Neural progenitor cell (in vitro differentiated cells): ENCODE data around the gene P2RY4. TPM values are rescaled to one million over a fixed set of nuclear protein-coding genes. Genes with fewer than 3 reads are reported as not detected.
"Not testable (repeated sequence)": the region's sequence is repeated elsewhere in the genome, so short reads cannot be mapped to it uniquely, and the experiment has no call there.

Experiments
- DNase-seq: peaks from one replicate; pipeline ENCODE4 v3.0.0-alpha.2; 2016; ENCODE audit warnings: low spot score
- H2AFZ ChIP-seq: fragments of 200-600 bp; sonication (generic); replicated peaks from 2 replicates; pipeline ENCODE4 v1.6.1; 2016; ENCODE audit warnings: antibody characterized with exemption
- H3F3A ChIP-seq: fragments of 200-600 bp; sonication (generic); 2 replicates; pipeline ENCODE4 v1.6.1; 2016; ENCODE audit warnings: antibody characterized with exemption, low read depth
- H3K27ac ChIP-seq: fragments of 200-600 bp; sonication (generic); 2 replicates; pipeline ENCODE4 v1.5.1; 2016; ENCODE audit warnings: mild to moderate bottlenecking
- H3K27me3 ChIP-seq: fragments of 200-600 bp; sonication (generic); 2 replicates; pipeline ENCODE4 v1.6.1; 2016; ENCODE audit warnings: mild to moderate bottlenecking, moderate library complexity
- H3K36me3 ChIP-seq: fragments of 200-600 bp; sonication (generic); 2 replicates; pipeline ENCODE4 v1.5.1; 2016
- H3K4me1 ChIP-seq: fragments of 200-600 bp; sonication (generic); 2 replicates; pipeline ENCODE4 v1.6.1; 2016; ENCODE audit warnings: mixed run types
- H3K4me2 ChIP-seq: fragments of 200-600 bp; sonication (generic); 2 replicates; pipeline ENCODE4 v1.6.1; 2016
- H3K4me3 ChIP-seq: fragments of 200-600 bp; sonication (generic); 2 replicates; pipeline ENCODE4 v1.5.1; 2016
- H3K79me2 ChIP-seq: fragments of 200-600 bp; sonication (generic); 2 replicates; pipeline ENCODE4 v1.6.1; 2016; ENCODE audit warnings: low read depth
- H3K9ac ChIP-seq: fragments of 200-600 bp; sonication (generic); 2 replicates; pipeline ENCODE4 v1.6.1; 2016
- H3K9me3 ChIP-seq: fragments of 200-600 bp; sonication (generic); 2 replicates; pipeline ENCODE4 v1.5.1; 2016; ENCODE audit warnings: low read depth
- H4K20me1 ChIP-seq: fragments of 200-600 bp; sonication (generic); 2 replicates; pipeline ENCODE4 v1.6.1; 2016; ENCODE audit warnings: low read depth
- H3K27ac Mint-ChIP-seq: 3 replicates; pipeline ENCODE4 v1.8.0; 2021; ENCODE audit warnings: mixed read lengths
- H3K27me3 Mint-ChIP-seq: 2 replicates; pipeline ENCODE4 v1.8.0; 2022; ENCODE audit warnings: low read depth, mild to moderate bottlenecking, inconsistent platforms, moderate library complexity, mixed read lengths; ENCODE audit not compliant: insufficient read depth
- H3K36me3 Mint-ChIP-seq: 3 replicates; pipeline ENCODE4 v1.8.0; 2021; ENCODE audit warnings: mixed read lengths
- H3K4me1 Mint-ChIP-seq: 3 replicates; pipeline ENCODE4 v1.8.0; 2021; ENCODE audit warnings: mixed read lengths
- H3K4me3 Mint-ChIP-seq: 3 replicates; pipeline ENCODE4 v1.8.0; 2021; ENCODE audit warnings: mild to moderate bottlenecking, moderate library complexity, mixed read lengths
- H3K9me3 Mint-ChIP-seq: 3 replicates; pipeline ENCODE4 v1.8.0; 2020; ENCODE audit warnings: mixed read lengths
- EZH2 ChIP-seq: fragments of 200-600 bp; sonication (generic); IDR thresholded peaks from 2 replicates; pipeline ENCODE4 v1.6.1; 2017; ENCODE audit warnings: antibody characterized with exemption, mild to moderate bottlenecking, moderate library complexity
- EZH2phosphoT487 ChIP-seq: fragments of 200-600 bp; sonication (generic); IDR thresholded peaks from 2 replicates; pipeline ENCODE4 v1.6.1; 2017; ENCODE audit warnings: antibody characterized with exemption
- total RNA-seq: library from RNA; depleted of rRNA; stranded (reverse); fragments of >200 nt; gene quantifications from 2 replicates; pipeline ENCODE4 v1.2.3, GENCODE V29; 2015; ENCODE audit warnings: low replicate concordance
- TF ChIP-seq, protein P1 (sequence below): fragments of 200-600 bp; sonication (generic); IDR thresholded peaks from 2 replicates; pipeline ENCODE4 v1.5.1; 2017; ENCODE audit warnings: antibody characterized with exemption, mild to moderate bottlenecking

The P2RY4 gene
- total RNA-seq, 1 donor from 2014 or later, result not detected

DNA sequence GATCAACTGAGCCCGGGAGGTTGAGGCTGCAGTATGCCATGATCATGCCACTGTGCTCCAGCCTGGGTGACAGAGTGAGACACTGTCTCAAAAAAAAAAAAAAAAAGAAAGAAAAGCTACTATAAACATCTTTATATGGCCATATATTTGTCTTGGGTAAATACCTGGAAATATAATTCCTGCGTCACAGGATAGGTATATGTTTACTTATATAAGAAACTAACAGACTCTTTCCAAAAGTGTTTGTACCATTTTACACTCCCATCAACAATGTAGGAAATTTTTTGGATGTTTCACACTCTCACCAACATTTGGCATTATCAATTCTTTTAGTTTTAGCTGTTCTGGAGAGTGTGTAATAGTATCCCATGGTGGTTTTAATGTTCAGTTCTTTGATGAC, 12.8 kb downstream of the P2RY4 start:
- Histone ChIP-seq H3K4me2 (no peak overlapping the region), H3K36me3 (no peaks in the 10 kb centered on the region), H3K4me1 (no peaks in the 10 kb centered on the region), H3K9me3 (peaks cover 7% of the 10 kb centered on the region), H2AFZ (no peak overlapping the region), H3K27me3 (no peaks in the 10 kb centered on the region), H3K27ac (no peak overlapping the region), H3K79me2 (no peaks in the 10 kb centered on the region), H3K9ac (no peak overlapping the region), H4K20me1 (no peaks in the 10 kb centered on the region), H3F3A (no peaks in the 10 kb centered on the region), H3K4me3 (no peak overlapping the region)
- no peaks in the 10 kb centered on the region for H3K36me3 Mint-ChIP-seq
- no peak overlapping the region for H3K4me3 Mint-ChIP-seq
- TF ChIP-seq, protein P1, sequence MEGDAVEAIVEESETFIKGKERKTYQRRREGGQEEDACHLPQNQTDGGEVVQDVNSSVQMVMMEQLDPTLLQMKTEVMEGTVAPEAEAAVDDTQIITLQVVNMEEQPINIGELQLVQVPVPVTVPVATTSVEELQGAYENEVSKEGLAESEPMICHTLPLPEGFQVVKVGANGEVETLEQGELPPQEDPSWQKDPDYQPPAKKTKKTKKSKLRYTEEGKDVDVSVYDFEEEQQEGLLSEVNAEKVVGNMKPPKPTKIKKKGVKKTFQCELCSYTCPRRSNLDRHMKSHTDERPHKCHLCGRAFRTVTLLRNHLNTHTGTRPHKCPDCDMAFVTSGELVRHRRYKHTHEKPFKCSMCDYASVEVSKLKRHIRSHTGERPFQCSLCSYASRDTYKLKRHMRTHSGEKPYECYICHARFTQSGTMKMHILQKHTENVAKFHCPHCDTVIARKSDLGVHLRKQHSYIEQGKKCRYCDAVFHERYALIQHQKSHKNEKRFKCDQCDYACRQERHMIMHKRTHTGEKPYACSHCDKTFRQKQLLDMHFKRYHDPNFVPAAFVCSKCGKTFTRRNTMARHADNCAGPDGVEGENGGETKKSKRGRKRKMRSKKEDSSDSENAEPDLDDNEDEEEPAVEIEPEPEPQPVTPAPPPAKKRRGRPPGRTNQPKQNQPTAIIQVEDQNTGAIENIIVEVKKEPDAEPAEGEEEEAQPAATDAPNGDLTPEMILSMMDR, result no peak
- TF ChIP-seq EZH2phosphoT487 (no peak), EZH2 (no peak)
- H3K9me3 Mint-ChIP-seq, result no peaks in the 10 kb centered on the region
- no peak overlapping the region for H3K27ac Mint-ChIP-seq
- no peaks in the 10 kb centered on the region for H3K4me1 Mint-ChIP-seq
- no peaks in the 10 kb centered on the region for H3K27me3 Mint-ChIP-seq
- DNase-seq, result no peak

DNA sequence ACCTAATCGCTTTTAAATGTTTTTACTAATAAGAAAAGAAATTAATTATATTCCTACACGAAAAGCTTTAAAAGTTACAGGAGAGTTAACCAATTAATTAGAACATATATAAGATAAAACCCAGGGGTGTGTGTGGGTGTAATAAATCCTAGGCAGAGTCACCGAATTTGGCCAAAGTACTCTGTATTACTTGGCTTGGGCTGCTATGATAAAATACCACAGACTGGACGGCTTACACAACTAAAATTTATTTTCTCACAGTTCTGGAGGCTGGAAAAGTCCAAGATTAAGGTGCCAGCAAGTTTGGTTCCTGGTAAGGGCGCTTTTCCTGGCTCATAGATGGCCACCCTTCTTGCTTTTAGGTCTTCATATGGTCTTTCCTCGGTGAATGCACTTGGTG, 15.1 kb downstream of the P2RY4 start:
- H3K9me3 ChIP-seq, result peaks cover 2% of the 10 kb centered on the region
- no peak overlapping the region for H2AFZ ChIP-seq
- no peaks in the 10 kb centered on the region for H3K4me1 Mint-ChIP-seq
- H3K36me3 ChIP-seq, result no peaks in the 10 kb centered on the region
- no peaks in the 10 kb centered on the region for H3K27me3 Mint-ChIP-seq
- H3K4me3 Mint-ChIP-seq, result no peak overlapping the region
- H4K20me1 ChIP-seq, result no peaks in the 10 kb centered on the region
- no peaks in the 10 kb centered on the region for H3F3A ChIP-seq
- no peaks in the 10 kb centered on the region for H3K79me2 ChIP-seq
- TF ChIP-seq EZH2 (no peak), EZH2phosphoT487 (no peak)
- TF ChIP-seq, protein P1, result no peak
- no peaks in the 10 kb centered on the region for H3K27me3 ChIP-seq
- DNase-seq, result no peak
- no peak overlapping the region for H3K9ac ChIP-seq
- H3K27ac ChIP-seq, result no peak overlapping the region
- H3K36me3 Mint-ChIP-seq, result no peaks in the 10 kb centered on the region
- no peaks in the 10 kb centered on the region for H3K4me1 ChIP-seq
- H3K27ac Mint-ChIP-seq, result no peak overlapping the region
- H3K4me2 ChIP-seq, result no peak overlapping the region
- no peaks in the 10 kb centered on the region for H3K9me3 Mint-ChIP-seq
- H3K4me3 ChIP-seq, result no peak overlapping the region

DNA sequence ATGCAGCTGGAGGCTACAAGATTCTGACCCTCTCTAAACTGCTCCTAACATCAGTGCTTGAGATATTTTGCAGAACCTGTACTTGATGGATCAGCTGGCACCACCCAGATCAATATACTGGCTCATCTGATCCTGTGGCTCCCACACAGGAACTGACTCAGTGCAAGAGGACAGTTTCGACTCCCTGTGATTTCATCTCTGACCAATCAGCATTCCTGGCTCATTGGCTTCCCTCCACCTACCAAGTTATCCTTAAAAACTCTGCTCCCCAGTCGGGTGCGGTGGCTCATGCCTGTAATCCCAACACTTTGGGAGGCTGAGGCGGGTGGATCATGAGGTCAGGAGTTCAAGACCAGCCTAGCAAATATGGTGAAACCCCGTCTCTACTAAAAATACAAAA, 16.4 kb downstream of the P2RY4 start:
- H3K27ac Mint-ChIP-seq, H3K27me3 Mint-ChIP-seq, H3F3A ChIP-seq, DNase-seq, H3K9me3 Mint-ChIP-seq, H3K36me3 Mint-ChIP-seq, H3K27me3 ChIP-seq, H3K4me3 Mint-ChIP-seq, H3K79me2 ChIP-seq, H2AFZ ChIP-seq, H3K4me1 Mint-ChIP-seq, H3K9ac ChIP-seq, H3K4me2 ChIP-seq, H3K4me1 ChIP-seq, H4K20me1 ChIP-seq, H3K36me3 ChIP-seq, H3K27ac ChIP-seq, H3K4me3 ChIP-seq, H3K9me3 ChIP-seq: not testable (repeated sequence)

DNA sequence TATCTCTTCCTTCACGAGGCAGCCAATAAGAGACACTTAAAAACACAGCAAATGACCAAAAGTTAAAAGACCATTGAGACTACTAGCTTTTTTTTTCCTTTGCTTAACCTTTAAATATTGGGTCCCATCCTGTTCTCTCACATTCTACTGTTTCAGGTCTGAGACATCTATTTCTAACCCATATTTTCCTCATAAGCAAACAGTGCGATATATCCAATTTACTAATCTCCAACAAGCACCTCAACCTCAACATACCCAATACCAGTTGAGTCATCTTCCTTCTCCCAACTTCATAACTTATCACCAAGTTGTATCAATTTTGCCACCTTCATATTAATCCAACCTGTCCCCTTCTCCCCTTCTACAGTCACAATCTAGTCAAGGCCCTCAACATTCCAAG, 18.5 kb downstream of the P2RY4 start:
- no peak overlapping the region for H3K4me3 Mint-ChIP-seq
- H3K27me3 ChIP-seq, result no peaks in the 10 kb centered on the region

More for the DNA sequence above, 18.5 kb downstream of the P2RY4 start:
- Histone ChIP-seq H3F3A (no peaks in the 10 kb centered on the region), H2AFZ (no peak overlapping the region), H3K79me2 (no peaks in the 10 kb centered on the region), H3K27ac (no peak overlapping the region), H3K4me2 (no peak overlapping the region), H3K9ac (no peak overlapping the region), H3K4me3 (no peak overlapping the region), H3K9me3 (no peaks in the 10 kb centered on the region), H3K4me1 (no peaks in the 10 kb centered on the region), H3K36me3 (no peaks in the 10 kb centered on the region), H4K20me1 (no peaks in the 10 kb centered on the region)
- no peak for TF ChIP-seq EZH2
- TF ChIP-seq EZH2phosphoT487, result no peak
- TF ChIP-seq, protein P1, result no peak
- Mint-ChIP-seq H3K4me1 (no peaks in the 10 kb centered on the region), H3K9me3 (peaks cover 4% of the 10 kb centered on the region), H3K27me3 (peaks cover 6% of the 10 kb centered on the region), H3K36me3 (no peaks in the 10 kb centered on the region), H3K27ac (no peak overlapping the region)
- no peak for DNase-seq
